Measurements from ENCODE around the gene PTPRS. TPM values are rescaled to one million over a fixed set of nuclear protein-coding genes. Genes with fewer than 3 reads are reported as not detected.

The PTPRS gene
- total RNA-seq, 2 donors from 2014 or later: 7.9 to 15.6 TPM

DNA sequence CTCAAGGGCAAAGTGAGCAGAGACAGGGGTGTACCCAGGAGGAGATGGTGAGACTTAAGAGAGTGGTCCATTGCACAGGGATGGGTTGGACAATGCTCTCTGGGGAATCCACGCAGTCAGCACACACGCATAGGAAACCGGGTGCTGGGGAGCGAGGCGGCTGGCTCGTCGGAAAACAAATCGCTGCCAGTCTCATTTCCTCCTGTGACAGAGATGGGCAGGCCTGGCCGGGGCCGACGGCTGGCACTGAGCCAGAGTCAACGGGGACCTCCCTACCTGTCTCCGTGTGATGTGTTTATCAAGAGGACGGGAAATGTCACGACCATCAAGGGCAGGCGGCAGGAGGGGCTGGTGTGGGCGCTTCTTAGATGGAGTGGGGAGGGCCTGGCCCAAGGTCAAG lies 27.3 kb downstream of the PTPRS start:
- no peak for DNase-seq
- TF ChIP-seq, protein P1, sequence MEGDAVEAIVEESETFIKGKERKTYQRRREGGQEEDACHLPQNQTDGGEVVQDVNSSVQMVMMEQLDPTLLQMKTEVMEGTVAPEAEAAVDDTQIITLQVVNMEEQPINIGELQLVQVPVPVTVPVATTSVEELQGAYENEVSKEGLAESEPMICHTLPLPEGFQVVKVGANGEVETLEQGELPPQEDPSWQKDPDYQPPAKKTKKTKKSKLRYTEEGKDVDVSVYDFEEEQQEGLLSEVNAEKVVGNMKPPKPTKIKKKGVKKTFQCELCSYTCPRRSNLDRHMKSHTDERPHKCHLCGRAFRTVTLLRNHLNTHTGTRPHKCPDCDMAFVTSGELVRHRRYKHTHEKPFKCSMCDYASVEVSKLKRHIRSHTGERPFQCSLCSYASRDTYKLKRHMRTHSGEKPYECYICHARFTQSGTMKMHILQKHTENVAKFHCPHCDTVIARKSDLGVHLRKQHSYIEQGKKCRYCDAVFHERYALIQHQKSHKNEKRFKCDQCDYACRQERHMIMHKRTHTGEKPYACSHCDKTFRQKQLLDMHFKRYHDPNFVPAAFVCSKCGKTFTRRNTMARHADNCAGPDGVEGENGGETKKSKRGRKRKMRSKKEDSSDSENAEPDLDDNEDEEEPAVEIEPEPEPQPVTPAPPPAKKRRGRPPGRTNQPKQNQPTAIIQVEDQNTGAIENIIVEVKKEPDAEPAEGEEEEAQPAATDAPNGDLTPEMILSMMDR (IDR thresholded peaks at IDR 0.05): no peak
- intact Hi-C loops (cut with DNase I): no loop called here
- no peak overlapping the region for H3K9ac ChIP-seq (ENCODE audit: low read depth in 2 of 2, low read length in 2 of 2)
- no peak overlapping the region for H3K4me3 ChIP-seq
- H3K36me3 ChIP-seq: no peaks in the 10 kb centered on the region
- H3K4me1 ChIP-seq: no peaks in the 10 kb centered on the region
- H3K27ac ChIP-seq: no peak overlapping the region
- no peaks in the 10 kb centered on the region for H3K27me3 ChIP-seq
- no peaks in the 10 kb centered on the region for H3K9me3 ChIP-seq

DNA sequence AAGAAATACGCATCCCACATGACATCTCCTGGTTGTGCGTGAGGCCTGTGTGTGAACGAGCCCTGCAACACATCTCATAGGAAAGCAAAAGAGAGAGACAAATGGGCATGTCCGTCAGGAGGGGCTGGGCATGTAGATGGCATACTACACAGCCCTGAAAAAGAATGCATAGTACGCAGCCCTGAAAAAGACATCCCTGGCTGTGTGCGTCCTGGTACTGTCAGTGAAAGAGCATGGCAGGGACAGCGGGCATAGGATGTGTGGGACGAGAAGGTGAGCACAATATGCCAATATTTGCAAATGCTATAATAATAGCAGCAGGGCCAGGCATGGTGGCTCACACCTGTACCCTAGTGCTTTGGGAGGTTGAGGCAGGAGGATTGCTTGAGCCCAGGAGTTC lies 28.6 kb downstream of the PTPRS start:
- H3K9me3 ChIP-seq: no peaks in the 10 kb centered on the region
- DNase-seq: no peak
- H3K27me3 ChIP-seq: no peaks in the 10 kb centered on the region
- no peak overlapping the region for H3K4me3 ChIP-seq
- H3K27ac ChIP-seq: no peak overlapping the region
- no peaks in the 10 kb centered on the region for H3K4me1 ChIP-seq
- H3K36me3 ChIP-seq: no peaks in the 10 kb centered on the region
- no peak overlapping the region for H3K9ac ChIP-seq (ENCODE audit: low read depth in 2 of 2, low read length in 2 of 2)
- TF ChIP-seq, protein P1 (IDR thresholded peaks at IDR 0.05): no peak
- intact Hi-C loops (cut with DNase I): no loop called here

DNA sequence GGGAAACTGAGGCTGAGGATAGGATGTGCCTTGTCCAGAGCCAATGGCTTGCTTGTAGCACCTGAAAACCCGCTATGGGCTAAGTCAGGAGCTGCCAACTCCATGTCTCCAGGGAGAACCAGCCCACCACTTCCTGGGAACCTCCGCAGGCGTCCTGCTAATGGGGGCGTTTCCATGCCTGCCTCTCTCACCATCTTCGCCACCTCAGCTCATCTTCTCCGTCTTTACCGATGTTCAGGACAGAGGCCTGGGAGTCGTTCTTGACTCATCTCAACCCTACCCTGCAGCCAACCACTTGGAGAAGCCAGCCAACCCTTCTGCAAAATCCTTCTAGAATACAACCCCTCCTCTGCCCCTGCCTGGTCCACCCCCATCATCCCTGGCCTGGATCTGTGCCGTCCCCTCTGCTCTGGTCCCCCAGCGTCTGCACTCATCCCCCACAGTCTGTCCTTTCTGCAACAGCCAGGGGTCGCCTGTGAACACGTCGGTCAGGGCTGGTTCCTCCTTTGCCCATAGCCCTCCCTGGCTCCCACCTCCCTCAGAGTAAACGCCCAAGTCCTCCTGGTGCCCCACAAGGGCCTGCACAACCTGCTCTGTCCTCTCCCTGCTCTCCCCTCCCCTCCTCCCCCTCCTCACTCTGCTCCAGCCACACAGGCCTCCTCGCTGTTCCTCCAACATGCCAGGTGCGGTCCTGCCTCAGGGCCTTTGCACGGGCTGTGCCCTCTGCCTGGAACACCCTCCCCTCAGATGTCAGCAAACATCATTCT lies 31.0 kb downstream of the PTPRS start:
- intact Hi-C loops (cut with DNase I): no loop called here

DNA sequence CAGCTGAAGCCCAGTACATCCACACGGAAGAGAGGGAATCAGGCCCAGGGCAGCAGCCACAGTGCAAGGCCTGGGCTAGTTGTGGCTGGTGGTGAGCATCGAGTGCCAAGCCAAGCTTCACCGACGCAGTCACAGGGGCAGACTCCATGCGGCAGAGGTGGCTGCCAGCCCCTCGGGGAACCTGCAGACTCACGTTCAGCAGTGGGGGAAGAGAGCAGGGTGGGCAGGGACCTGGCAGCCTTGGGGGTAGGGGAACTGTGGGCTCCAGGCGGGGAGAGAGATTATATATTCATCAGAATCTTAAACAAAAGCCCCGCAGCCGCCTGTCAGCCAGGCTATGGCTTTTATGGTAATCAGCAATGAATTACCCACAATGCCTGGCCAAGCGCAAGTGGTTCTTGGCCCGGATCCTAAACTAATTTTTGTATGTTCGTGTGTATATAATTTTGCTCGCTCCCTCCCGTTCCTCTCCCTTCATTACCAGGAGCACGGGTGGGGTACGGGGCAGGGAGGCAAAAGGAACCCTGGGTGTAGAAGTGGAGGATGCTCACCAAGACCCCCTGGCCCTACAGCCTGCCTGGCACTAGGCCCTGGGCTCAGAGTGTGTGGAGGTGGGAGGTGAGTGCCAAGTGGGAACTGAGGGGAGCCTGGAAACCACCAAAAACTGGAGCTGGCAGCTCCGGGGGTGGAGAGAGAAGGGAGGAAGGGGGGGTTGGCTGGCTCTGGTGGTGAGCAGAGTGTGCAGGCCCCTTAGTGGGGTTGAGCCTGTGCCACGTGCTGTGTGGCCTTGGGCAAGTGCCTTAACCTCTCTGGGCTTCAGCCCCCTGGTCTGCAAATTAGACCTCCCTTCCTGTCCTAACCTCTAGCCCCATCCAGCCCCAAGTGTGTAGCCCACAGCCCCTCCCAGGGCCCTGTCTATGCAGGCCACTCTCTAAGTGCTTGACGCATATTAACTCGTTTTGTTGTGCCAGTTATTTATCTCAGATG lies 31.9 kb downstream of the PTPRS start:
- H3K27me3 ChIP-seq: no peaks in the 10 kb centered on the region
- H3K4me3 ChIP-seq: no peak overlapping the region
- H3K36me3 ChIP-seq: no peaks in the 10 kb centered on the region
- no peaks in the 10 kb centered on the region for H3K9me3 ChIP-seq
- intact Hi-C loops (cut with DNase I): no loop called here
- TF ChIP-seq, protein P1 (IDR thresholded peaks at IDR 0.05): no peak
- no peaks in the 10 kb centered on the region for H3K4me1 ChIP-seq
- DNase-seq: peak; percentile 39
- peak overlapping the region; percentile 12 for H3K9ac ChIP-seq (ENCODE audit: low read depth in 2 of 2, low read length in 2 of 2)
- H3K27ac ChIP-seq: peak overlapping the region; percentile 32

More for the DNA sequence above, 31.0 kb downstream of the PTPRS start:
- no peaks in the 10 kb centered on the region for H3K9me3 ChIP-seq
- no peaks in the 10 kb centered on the region for H3K36me3 ChIP-seq
- no peak overlapping the region for H3K4me3 ChIP-seq
- H3K9ac ChIP-seq (ENCODE audit: low read depth in 2 of 2, low read length in 2 of 2): no peak overlapping the region
- no peaks in the 10 kb centered on the region for H3K4me1 ChIP-seq
- no peak for DNase-seq
- H3K27me3 ChIP-seq: no peaks in the 10 kb centered on the region
- TF ChIP-seq, protein P1 (IDR thresholded peaks at IDR 0.05): no peak
- H3K27ac ChIP-seq: no peak overlapping the region

DNA sequence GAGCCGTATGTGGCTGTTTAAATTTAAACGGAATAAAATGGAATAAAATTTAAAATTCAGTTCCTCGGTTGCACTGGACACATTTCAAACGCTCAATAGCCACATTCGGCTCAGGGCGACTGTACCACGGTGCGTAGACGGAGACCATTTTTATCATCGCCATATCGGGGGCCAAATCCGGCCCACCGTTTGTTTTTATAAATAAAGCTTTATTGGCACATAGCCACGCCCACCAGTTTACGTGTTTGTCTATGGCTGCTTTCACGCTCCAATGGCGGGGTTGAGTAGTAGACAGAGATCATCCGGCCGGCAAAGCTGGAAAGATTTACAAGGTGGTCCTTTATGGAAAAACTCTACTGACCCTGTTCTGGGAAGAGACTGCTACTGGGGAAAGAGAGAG lies 33.0 kb downstream of the PTPRS start:
- H3K9me3 ChIP-seq: no peaks in the 10 kb centered on the region
- TF ChIP-seq, protein P1 (IDR thresholded peaks at IDR 0.05): no peak
- H3K27ac ChIP-seq: no peak overlapping the region
- no peak overlapping the region for H3K9ac ChIP-seq (ENCODE audit: low read depth in 2 of 2, low read length in 2 of 2)
- no peaks in the 10 kb centered on the region for H3K36me3 ChIP-seq
- DNase-seq: no peak
- H3K27me3 ChIP-seq: no peaks in the 10 kb centered on the region
- H3K4me1 ChIP-seq: no peaks in the 10 kb centered on the region
- intact Hi-C loops (cut with DNase I): no loop called here
- no peak overlapping the region for H3K4me3 ChIP-seq

Measured in colonic mucosa (tissue), 4 donors.